ENCODE measurements around the gene RFLNA.

The RFLNA gene

DNA sequence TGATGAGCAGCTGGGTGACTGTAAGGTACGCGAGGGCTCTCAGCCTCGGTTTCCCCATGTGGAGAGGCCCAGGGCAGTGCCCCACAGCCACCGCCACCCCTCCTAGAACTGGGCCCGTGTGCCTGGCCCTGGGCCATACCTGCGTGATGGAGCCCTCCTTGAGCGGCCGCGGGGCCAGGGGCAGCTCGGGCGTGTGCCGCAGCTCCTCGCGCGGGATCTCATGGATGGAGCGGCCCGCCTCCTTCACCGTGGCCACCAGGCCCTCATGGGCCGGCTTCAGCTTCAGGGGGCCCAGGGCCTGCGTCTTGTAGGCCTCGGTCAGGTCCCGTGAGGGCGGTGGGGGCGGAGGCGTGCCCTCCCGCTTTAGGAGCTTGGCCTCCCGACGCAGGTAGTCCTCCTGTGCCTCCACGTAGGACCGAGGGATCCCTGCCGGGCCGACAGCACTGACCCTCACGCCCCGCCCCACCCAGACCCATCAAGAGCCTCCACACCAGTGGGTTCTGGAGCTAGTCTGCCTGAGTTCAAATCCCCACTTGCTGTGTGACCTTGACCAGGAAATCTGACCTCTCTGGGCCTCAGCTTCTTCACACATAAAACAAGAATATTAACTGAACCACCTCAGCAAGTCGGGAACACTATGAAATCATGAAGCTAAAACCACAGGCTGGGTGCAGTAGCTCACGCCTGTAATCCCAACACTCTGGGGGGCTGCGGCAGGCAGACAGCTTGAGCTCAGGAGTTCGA is 51.7 kb downstream of the RFLNA start:
- peaks cover 67% of the 10 kb centered on the region; the same call in 1 of the 2 replicates for H3K36me3 ChIP-seq (ENCODE audit: insufficient read depth, low read length)
- H2AFZ ChIP-seq (ENCODE audit: low read length), result no peak overlapping the region
- H3K9ac ChIP-seq (ENCODE audit: low read depth, low read length, poor library complexity, severe bottlenecking), result no peak overlapping the region
- no peaks in the 10 kb centered on the region for H3F3A ChIP-seq (ENCODE audit: low read depth)
- no peaks in the 10 kb centered on the region for H4K20me1 ChIP-seq (ENCODE audit: insufficient read depth, low read length, poor library complexity, severe bottlenecking)
- no peaks in the 10 kb centered on the region for H3K9me2 ChIP-seq (replicated peaks; ENCODE audit: low read depth, low read length)
- H3K27me3 ChIP-seq (ENCODE audit: insufficient read depth, low read length, poor library complexity, severe bottlenecking), result no peaks in the 10 kb centered on the region
- no peak overlapping the region for H3K4me2 ChIP-seq (ENCODE audit: low read depth, low read length, poor library complexity, severe bottlenecking)
- no peaks in the 10 kb centered on the region for H3K79me2 ChIP-seq (ENCODE audit: insufficient read depth, low read length)
- no peaks in the 10 kb centered on the region for H3K9me3 ChIP-seq (ENCODE audit: insufficient read depth, low read depth, low read length)
- H3K4me1 ChIP-seq (ENCODE audit: insufficient read depth, low read length, poor library complexity, severe bottlenecking), result no peaks in the 10 kb centered on the region
- H3K4me3 ChIP-seq (ENCODE audit: low read length, poor library complexity, severe bottlenecking), result no peak overlapping the region
- TF ChIP-seq EZH2phosphoT487 (IDR thresholded peaks at IDR 0.05; ENCODE audit: borderline replicate concordance), result no peak
- TF ChIP-seq, protein P1, sequence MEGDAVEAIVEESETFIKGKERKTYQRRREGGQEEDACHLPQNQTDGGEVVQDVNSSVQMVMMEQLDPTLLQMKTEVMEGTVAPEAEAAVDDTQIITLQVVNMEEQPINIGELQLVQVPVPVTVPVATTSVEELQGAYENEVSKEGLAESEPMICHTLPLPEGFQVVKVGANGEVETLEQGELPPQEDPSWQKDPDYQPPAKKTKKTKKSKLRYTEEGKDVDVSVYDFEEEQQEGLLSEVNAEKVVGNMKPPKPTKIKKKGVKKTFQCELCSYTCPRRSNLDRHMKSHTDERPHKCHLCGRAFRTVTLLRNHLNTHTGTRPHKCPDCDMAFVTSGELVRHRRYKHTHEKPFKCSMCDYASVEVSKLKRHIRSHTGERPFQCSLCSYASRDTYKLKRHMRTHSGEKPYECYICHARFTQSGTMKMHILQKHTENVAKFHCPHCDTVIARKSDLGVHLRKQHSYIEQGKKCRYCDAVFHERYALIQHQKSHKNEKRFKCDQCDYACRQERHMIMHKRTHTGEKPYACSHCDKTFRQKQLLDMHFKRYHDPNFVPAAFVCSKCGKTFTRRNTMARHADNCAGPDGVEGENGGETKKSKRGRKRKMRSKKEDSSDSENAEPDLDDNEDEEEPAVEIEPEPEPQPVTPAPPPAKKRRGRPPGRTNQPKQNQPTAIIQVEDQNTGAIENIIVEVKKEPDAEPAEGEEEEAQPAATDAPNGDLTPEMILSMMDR (conservative IDR thresholded peaks at IDR 0.05; ENCODE audit: low read length), result no peak

DNA sequence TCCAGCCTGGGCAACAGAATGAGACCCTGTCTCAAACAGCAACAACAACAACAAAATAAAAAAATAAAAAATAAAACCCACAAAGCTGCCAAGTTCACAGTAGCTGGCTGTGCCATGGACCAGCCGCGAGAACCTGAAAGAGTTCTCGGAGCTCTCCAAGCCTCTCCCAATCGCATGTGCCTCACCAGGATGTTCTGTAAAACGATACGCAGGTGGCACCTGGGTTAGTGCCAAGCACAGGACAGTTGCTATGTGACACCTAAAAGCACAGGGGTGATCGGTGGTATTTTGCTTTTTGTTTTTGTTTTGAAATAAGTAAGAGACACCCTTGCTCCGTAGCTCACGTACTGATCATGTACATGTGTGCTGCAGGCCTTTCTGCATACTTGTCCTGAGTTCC is 52.4 kb downstream of the RFLNA start:
- Histone ChIP-seq H3K9ac (ENCODE audit: low read depth, low read length, poor library complexity, severe bottlenecking) (no peak overlapping the region), H2AFZ (ENCODE audit: low read length) (no peak overlapping the region), H3K9me3 (ENCODE audit: insufficient read depth, low read depth, low read length) (no peaks in the 10 kb centered on the region), H3K4me2 (ENCODE audit: low read depth, low read length, poor library complexity, severe bottlenecking) (no peak overlapping the region), H3K9me2 (replicated peaks; ENCODE audit: low read depth, low read length) (no peaks in the 10 kb centered on the region), H3F3A (ENCODE audit: low read depth) (no peaks in the 10 kb centered on the region), H4K20me1 (ENCODE audit: insufficient read depth, low read length, poor library complexity, severe bottlenecking) (no peaks in the 10 kb centered on the region), H3K4me3 (ENCODE audit: low read length, poor library complexity, severe bottlenecking) (no peak overlapping the region), H3K27me3 (ENCODE audit: insufficient read depth, low read length, poor library complexity, severe bottlenecking) (no peaks in the 10 kb centered on the region), H3K79me2 (ENCODE audit: insufficient read depth, low read length) (no peaks in the 10 kb centered on the region), H3K36me3 (ENCODE audit: insufficient read depth, low read length) (peaks cover 71% of the 10 kb centered on the region; the same call in 1 of the 2 replicates), H3K4me1 (ENCODE audit: insufficient read depth, low read length, poor library complexity, severe bottlenecking) (no peaks in the 10 kb centered on the region)
- no peak for TF ChIP-seq EZH2phosphoT487 (IDR thresholded peaks at IDR 0.05; ENCODE audit: borderline replicate concordance)
- TF ChIP-seq, protein P1 (conservative IDR thresholded peaks at IDR 0.05; ENCODE audit: low read length), result no peak

DNA sequence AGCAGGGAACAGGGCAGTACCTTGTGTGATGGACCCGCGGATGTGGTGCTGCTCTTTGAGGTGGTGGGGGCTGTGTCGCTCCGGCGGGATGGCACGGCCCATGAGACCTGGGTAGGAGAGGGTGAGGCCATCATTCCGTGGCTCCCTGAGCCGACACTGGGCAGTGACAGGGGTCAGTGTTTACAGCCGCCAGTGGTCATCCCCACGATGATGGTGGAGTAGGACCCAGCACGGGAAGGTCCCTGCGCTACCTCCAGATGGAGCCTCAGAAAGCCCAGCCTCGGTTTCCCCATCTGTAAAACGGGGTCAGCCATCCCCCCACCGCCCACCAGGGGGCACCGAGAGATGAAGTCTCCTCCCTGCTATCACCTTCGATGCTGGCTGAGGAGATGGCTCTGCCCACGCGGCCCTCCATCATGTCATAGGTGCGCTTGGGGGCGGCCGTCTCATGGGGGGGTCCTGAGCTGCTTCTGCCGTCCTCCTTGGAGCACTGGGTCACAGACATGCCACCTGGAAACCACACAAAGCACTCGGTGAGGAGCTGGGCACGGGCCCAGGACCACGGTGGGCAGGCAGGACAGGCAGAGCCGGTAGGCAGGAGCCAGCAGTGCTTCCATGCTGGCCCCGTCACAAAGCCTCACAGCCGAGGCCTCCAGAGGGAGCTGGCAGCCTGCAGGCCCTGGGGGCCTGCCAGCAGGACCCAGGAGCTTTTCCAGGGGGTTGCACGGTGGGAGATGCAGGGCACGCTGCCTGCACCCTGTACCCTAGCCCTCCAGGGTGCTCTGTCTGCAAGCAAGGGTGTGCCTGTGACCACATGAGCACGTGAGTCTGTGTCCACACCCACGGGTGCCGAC is 53.1 kb downstream of the RFLNA start:
- no peaks in the 10 kb centered on the region for H3K9me2 ChIP-seq (replicated peaks; ENCODE audit: low read depth, low read length)
- no peak overlapping the region for H3K9ac ChIP-seq (ENCODE audit: low read depth, low read length, poor library complexity, severe bottlenecking)
- H3F3A ChIP-seq (ENCODE audit: low read depth), result no peaks in the 10 kb centered on the region
- H3K27me3 ChIP-seq (ENCODE audit: insufficient read depth, low read length, poor library complexity, severe bottlenecking), result no peaks in the 10 kb centered on the region
- H3K4me3 ChIP-seq (ENCODE audit: low read length, poor library complexity, severe bottlenecking), result no peak overlapping the region
- no peaks in the 10 kb centered on the region for H3K4me1 ChIP-seq (ENCODE audit: insufficient read depth, low read length, poor library complexity, severe bottlenecking)
- H2AFZ ChIP-seq (ENCODE audit: low read length), result no peak overlapping the region
- no peaks in the 10 kb centered on the region for H4K20me1 ChIP-seq (ENCODE audit: insufficient read depth, low read length, poor library complexity, severe bottlenecking)
- TF ChIP-seq, protein P1 (conservative IDR thresholded peaks at IDR 0.05; ENCODE audit: low read length), result peak; percentile 71
- TF ChIP-seq EZH2phosphoT487 (IDR thresholded peaks at IDR 0.05; ENCODE audit: borderline replicate concordance), result no peak
- no peaks in the 10 kb centered on the region for H3K79me2 ChIP-seq (ENCODE audit: insufficient read depth, low read length)
- no peak overlapping the region for H3K4me2 ChIP-seq (ENCODE audit: low read depth, low read length, poor library complexity, severe bottlenecking)
- peaks cover 73% of the 10 kb centered on the region; the same call in 1 of the 2 replicates for H3K36me3 ChIP-seq (ENCODE audit: insufficient read depth, low read length)
- H3K9me3 ChIP-seq (ENCODE audit: insufficient read depth, low read depth, low read length), result no peaks in the 10 kb centered on the region
